BJ (cell line): ENCODE data around the gene RALA. TPM values are rescaled to one million over a fixed set of nuclear protein-coding genes. Genes with fewer than 3 reads are reported as not detected.
A peak's percentile ranks its signal among the peaks of the same experiment; 100 is the strongest.
"Not testable (repeated sequence)": the region's sequence is repeated elsewhere in the genome, so short reads cannot be mapped to it uniquely, and the experiment has no call there.

ENCODE experiments used
- CTCF ChIA-PET: fragments of 350-600 bp; formaldehyde crosslinking; extraction: SDS; loops from one replicate; lab custom pipeline; 2021; ENCODE audit warnings: antibody characterized with exemption, inconsistent platforms; lab: Yijun Ruan, JAX
- POLR2A ChIA-PET: fragments of 300-600 bp; sonication (Branson Sonifier 250); formaldehyde crosslinking; extraction: SDS; loops from one replicate; lab custom pipeline; 2021; ENCODE audit warnings: antibody characterized with exemption; lab: Charles Lee
- DNase-seq: peaks from one replicate; pipeline ENCODE4 v3.0.0-alpha.2; 2011; ENCODE audit warnings: low read depth
- H3K27me3 ChIP-seq: 2 replicates; pipeline ENCODE4 v1.6.0; 2011; ENCODE audit warnings: low read length; ENCODE audit not compliant: control insufficient read depth, insufficient read depth
- H3K36me3 ChIP-seq: 2 replicates; pipeline ENCODE4 v1.5.1; 2011; ENCODE audit warnings: low read length; ENCODE audit not compliant: control insufficient read depth, insufficient read depth
- H3K4me3 ChIP-seq: 2 replicates; pipeline ENCODE4 v1.5.1; 2011; ENCODE audit warnings: low read depth, mild to moderate bottlenecking, control low read depth, low read length
- polyA plus RNA-seq: library from polyadenylated mRNA; depleted of rRNA; stranded (reverse); fragments of >200 nt; gene quantifications from 2 replicates; pipeline ENCODE4 v1.2.3, GENCODE V29; 2011
- TF ChIP-seq, protein P1 (sequence below): IDR thresholded peaks from 2 replicates; pipeline ENCODE4 v1.5.1; 2011; ENCODE audit warnings: low read depth, mild to moderate bottlenecking, control low read depth, inconsistent platforms, low read length, moderate library complexity; ENCODE audit not compliant: insufficient read depth

Gene RALA
- polyA plus RNA-seq, 1 experiment: 14.9 TPM

DNA sequence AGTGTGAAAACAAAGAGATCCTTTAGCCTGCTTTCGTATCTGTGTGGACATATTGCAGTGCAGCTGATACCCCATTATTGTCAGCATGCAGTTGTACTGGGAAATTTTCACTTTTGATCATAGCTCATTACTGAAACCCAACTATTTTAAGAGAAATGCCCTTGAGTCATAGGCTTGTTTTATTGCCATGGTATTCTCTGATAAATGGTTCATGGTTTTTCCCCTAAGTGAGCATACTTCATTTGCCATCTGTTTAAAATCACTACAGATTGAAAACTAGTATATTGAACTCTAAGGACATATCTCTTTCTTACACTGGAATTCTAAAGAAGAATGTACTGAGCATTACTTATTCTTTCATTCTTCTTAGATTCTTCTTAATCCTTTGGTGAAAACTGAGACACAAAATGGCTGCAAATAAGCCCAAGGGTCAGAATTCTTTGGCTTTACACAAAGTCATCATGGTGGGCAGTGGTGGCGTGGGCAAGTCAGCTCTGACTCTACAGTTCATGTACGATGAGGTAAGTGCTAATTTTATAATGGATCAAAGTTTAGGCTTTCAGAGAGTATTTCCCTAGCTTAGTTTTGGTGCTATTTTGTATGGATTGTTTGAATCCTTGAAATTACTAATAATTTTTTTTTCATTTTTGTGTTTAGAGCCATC, 63.0 kb downstream of the RALA start:
- Histone ChIP-seq H3K4me3 (no peak overlapping the region), H3K36me3 (peaks cover 2% of the 10 kb centered on the region), H3K27me3 (no peaks in the 10 kb centered on the region)
- peak; percentile 63 for DNase-seq
- CTCF ChIA-PET: interaction anchor here (1.3 to 3.1 kb wide), 2 partner anchors 104 to 106 kb away, joined by 5 to 7 read pairs; no protein-coding TSS in a partner anchor
- TF ChIP-seq, protein P1, sequence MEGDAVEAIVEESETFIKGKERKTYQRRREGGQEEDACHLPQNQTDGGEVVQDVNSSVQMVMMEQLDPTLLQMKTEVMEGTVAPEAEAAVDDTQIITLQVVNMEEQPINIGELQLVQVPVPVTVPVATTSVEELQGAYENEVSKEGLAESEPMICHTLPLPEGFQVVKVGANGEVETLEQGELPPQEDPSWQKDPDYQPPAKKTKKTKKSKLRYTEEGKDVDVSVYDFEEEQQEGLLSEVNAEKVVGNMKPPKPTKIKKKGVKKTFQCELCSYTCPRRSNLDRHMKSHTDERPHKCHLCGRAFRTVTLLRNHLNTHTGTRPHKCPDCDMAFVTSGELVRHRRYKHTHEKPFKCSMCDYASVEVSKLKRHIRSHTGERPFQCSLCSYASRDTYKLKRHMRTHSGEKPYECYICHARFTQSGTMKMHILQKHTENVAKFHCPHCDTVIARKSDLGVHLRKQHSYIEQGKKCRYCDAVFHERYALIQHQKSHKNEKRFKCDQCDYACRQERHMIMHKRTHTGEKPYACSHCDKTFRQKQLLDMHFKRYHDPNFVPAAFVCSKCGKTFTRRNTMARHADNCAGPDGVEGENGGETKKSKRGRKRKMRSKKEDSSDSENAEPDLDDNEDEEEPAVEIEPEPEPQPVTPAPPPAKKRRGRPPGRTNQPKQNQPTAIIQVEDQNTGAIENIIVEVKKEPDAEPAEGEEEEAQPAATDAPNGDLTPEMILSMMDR: no peak
- POLR2A ChIA-PET: no interaction called here

DNA sequence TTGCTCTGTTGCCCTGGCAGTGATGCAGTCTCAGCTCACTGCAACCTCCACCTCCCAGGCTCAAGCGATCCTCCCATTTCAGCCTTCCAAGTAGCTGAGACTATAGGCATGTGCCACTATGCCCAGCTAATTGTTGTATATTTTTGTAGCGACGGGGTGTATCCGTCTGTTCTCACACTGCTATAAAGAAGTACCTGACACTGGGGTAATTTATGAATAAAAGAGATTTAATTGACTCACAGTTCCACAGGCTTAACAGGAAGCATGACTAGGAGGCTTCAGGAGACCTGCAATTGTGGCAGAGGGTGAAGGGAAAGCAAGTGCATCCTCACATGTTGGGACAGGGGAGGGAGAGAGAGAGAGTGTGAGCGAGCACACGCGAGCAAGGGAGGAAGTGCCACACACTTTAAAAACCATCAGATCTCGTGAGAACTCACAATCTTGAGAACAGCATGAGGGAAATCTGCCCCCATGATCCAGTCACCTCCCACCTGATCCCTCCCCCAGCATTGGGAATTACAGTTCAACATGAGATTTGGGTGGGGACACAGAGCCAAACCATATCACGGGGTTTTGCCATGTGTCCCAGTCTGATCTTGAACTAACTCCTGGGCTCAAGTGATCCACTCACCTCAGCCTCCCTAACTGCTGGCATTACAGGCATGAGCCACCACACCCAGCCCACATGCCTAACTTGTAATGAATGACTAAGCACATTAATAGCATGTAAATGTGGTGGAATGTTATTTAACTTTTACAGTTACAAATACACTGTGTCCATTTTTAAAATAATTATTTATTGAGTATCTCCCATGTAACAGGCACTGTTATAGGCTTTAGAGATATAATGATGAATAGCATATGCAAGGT, 65.5 kb downstream of the RALA start:
- TF ChIP-seq, protein P1: no peak
- Histone ChIP-seq H3K36me3 (peaks cover 4% of the 10 kb centered on the region), H3K27me3 (no peaks in the 10 kb centered on the region), H3K4me3 (no peak overlapping the region)
- no peak for DNase-seq
- CTCF ChIA-PET: interaction anchor here (0.8 to 3.1 kb wide), 3 partner anchors 13 to 109 kb away, joined by 3 to 7 read pairs (median 7); no protein-coding TSS in a partner anchor
- POLR2A ChIA-PET: no interaction called here

DNA sequence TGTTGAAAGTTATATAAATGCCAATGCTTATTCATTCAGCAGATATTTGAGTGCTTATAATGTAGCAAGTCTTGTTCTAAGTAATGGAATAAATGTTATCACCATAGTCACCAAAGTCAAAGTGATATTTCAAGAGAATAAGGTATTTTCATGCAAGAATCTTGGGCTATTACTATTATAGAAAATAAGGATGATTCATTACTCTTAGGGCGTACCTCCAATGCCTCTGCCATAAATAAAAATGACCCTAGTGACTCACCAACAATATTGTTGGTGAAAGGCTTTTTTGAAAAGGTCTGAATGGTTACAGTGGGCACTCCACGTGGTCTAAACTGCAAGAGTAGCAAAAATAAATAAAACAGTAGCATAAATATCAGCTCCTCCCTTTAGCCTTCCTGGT, 68.4 kb downstream of the RALA start:
- TF ChIP-seq, protein P1: no peak
- POLR2A ChIA-PET: no interaction called here
- CTCF ChIA-PET: interaction anchor here (1.1 kb wide), 1 partner anchor 112 kb away, joined by 5 read pairs; no protein-coding TSS in a partner anchor
- peak; percentile 39 for DNase-seq
- Histone ChIP-seq H3K36me3 (peaks cover 4% of the 10 kb centered on the region), H3K4me3 (no peak overlapping the region), H3K27me3 (no peaks in the 10 kb centered on the region)

DNA sequence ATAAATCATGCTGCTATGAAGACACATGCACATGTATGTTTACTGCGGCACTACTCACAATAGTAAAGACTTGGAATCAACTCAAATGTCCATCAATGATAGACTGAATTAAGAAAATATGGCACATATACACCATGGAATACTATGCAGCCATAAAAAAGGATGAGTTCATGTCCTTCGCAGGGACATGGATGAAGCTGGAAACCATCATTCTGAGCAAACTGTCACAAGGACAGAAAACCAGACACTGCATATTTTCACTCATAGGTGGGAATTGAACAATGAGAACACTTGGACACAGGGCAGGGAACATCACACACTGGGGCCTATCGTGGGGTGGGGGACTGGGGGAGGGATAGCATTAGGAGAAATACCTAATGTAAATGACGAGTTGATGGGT, 69.7 kb downstream of the RALA start:
- H3K4me3 ChIP-seq, H3K36me3 ChIP-seq, CTCF ChIA-PET, POLR2A ChIA-PET, DNase-seq, H3K27me3 ChIP-seq: not testable (repeated sequence)

DNA sequence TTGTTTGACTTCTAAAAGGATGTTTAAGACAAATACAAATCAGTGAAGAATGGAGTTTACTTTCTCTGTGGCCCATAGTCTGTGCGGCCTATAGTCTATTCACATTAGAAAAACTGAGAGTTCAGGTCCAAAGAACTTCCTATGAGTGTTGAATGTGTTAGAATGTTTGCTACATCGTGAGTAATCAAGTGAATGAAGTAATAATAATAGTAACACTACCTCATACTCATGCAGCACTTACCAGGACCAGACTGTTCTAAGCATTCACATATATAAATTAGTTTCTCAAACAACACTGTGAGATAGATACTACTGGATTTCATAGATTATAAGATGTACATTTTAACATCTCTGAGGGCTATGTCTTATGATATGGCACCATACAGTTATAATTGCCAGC, 70.4 kb downstream of the RALA start:
- DNase-seq: no peak
- no peaks in the 10 kb centered on the region for H3K27me3 ChIP-seq
- CTCF ChIA-PET: no interaction called here
- TF ChIP-seq, protein P1: no peak
- peaks cover 5% of the 10 kb centered on the region for H3K36me3 ChIP-seq
- POLR2A ChIA-PET: no interaction called here
- no peak overlapping the region for H3K4me3 ChIP-seq
